Measurements from ENCODE around the gene COL18A1. TPM values are rescaled to one million over a fixed set of nuclear protein-coding genes. Genes with fewer than 3 reads are reported as not detected.

COL18A1 gene
- total and polyA plus RNA-seq, 2 donors (not counting 1 experiment from before 2014, with no cell fraction given), result 15.6 to 24.7 TPM

DNA sequence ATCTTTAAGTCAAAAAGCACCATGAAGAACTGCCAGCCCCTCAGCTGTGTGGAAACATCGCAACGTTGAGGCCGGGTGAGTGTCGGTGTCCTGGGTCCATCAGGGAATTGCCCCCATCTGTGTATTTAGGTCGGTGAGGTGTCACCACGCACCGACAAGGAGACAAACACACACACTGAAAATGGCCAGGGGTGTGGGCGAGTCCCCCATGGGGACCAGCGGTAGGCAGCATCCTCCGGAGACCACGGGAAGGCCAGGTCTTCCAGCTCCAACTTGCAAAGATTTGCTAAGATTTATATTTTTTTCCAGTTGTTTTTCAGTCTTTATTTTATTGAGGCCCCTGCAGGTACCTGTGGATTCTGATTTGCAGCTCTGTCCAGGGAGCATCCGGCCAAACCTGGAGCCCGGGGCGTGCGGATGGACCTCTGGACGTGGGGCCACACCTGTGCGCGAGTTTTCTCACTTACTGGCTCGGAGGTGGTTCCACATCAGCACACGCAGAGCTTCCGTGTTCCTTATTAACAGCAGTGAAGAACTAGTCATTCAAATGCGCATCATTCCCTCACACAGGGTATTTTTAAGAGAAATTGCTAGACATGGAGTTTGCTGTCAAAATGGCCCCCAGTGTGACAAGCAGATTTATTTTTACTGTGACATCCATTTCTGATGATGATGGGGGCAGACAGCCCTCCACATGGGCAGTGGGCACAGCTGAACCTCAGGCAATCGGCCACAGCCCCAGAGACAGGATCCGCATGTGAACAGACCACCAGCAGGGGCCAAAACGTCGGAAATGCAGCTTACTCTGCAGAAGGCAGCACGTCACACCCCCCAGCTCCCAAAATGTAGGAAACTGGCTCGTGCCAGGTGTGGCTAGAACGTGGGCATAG lies 154.5 kb downstream of the COL18A1 start:
- intact Hi-C loops (cut with micrococcal nuclease), result no loop called here
- POLR2A ChIA-PET, result interaction anchor here (0.9 kb wide), 1 partner anchor 76 kb away, joined by 4 read pairs; no protein-coding TSS in a partner anchor

More for the DNA sequence above, 154.5 kb downstream of the COL18A1 start:
- H3K4me3 ChIP-seq (ENCODE audit: control extremely low read depth in 1 of 5, extremely low read depth in 1 of 5, insufficient read depth in 1 of 5, low read depth in 2 of 5, low read length in 4 of 5), result no peak overlapping the region
- DNase-seq (no peak), ATAC-seq (ENCODE audit: low read depth) (no peak)
- no peak overlapping the region for H3K4me2 ChIP-seq (replicated peaks; ENCODE audit: low read depth, low read length, poor library complexity, severe bottlenecking)
- H3K79me2 ChIP-seq (ENCODE audit: control insufficient read depth, insufficient read depth, low read length), result no peaks in the 10 kb centered on the region
- H3K4me1 Mint-ChIP-seq, result peaks cover 11% of the 10 kb centered on the region
- H3K36me3 ChIP-seq (replicated peaks in 1 of 2; ENCODE audit: control extremely low read depth in 1 of 2, control insufficient read depth in 1 of 2, extremely low read depth in 1 of 2, insufficient read depth in 2 of 2, low read length in 1 of 2), result no peaks in the 10 kb centered on the region
- H3K27me3 Mint-ChIP-seq, result peaks cover 11% of the 10 kb centered on the region
- 88% methylated on average over 28 of the region's 29 CpGs for WGBS (ENCODE audit: insufficient coverage)
- no peak overlapping the region for H2AFZ ChIP-seq (ENCODE audit: insufficient read depth, low read depth, low read length, poor library complexity, severe bottlenecking)
- CTCF ChIA-PET, result no interaction called here
- no peak overlapping the region for H3K27ac Mint-ChIP-seq
- no peaks in the 10 kb centered on the region for H3K9me3 ChIP-seq (ENCODE audit: control extremely low read depth in 1 of 3, control insufficient read depth in 2 of 3, insufficient read depth in 1 of 3, low read length in 2 of 3)
- no peak overlapping the region for H3K9ac ChIP-seq (ENCODE audit: low read length)
- TF ChIP-seq CTCF (IDR thresholded peaks at IDR 0.05), result no peak
- no peak for TF ChIP-seq EZH2 (IDR thresholded peaks at IDR 0.05; ENCODE audit: borderline replicate concordance, insufficient read depth, low read depth, low read length, poor library complexity, severe bottlenecking)
- no peak overlapping the region for H3K4me3 Mint-ChIP-seq
- H3K4me1 ChIP-seq (ENCODE audit: control insufficient read depth in 2 of 2, insufficient read depth in 2 of 2, low read length in 2 of 2), result peaks cover 0 to 17% of the 10 kb centered on the region in 2 donors
- peaks cover 5% of the 10 kb centered on the region for H3K9me3 Mint-ChIP-seq (ENCODE audit: insufficient read depth)
- H3K27ac ChIP-seq (ENCODE audit: low read length in 2 of 2), result no peak overlapping the region
- H3K27me3 ChIP-seq (replicated peaks in 1 of 4; ENCODE audit: control extremely low read depth in 1 of 4, control insufficient read depth in 3 of 4, insufficient read depth in 4 of 4, low read length in 3 of 4), result no peaks in the 10 kb centered on the region
- no peaks in the 10 kb centered on the region for H4K20me1 ChIP-seq (ENCODE audit: control insufficient read depth, insufficient read depth, low read length, poor library complexity, severe bottlenecking)
